ENCODE data around the gene GLMP. TPM values are rescaled to one million over a fixed set of nuclear protein-coding genes. Genes with fewer than 3 reads are reported as not detected.
A peak's percentile ranks its signal among the peaks of the same experiment; 100 is the strongest.

The GLMP gene
- total and polyA plus RNA-seq, 2 of the 13 experiments (the other 11 are each of a cell fraction or from before 2014, with no cell fraction given) = 44.6 to 75.8 TPM

GRCh38 chr1:156283521-156283920 is 12.0 kb downstream of the GLMP start:
- DNase-seq (ENCODE audit: low spot score) (no peak), FAIRE-seq (no peak), ATAC-seq (no peak)
- no TSS peak for BruUV-seq (replicated peaks)
- WGBS (ENCODE audit: low lambda C conversion rate) = 84% methylated on average over 1 of the region's 1 CpG
- Histone ChIP-seq H3K4me1 (ENCODE audit: insufficient read depth, low read length) (peaks cover 33% of the 10 kb centered on the region), H3K4me2 (ENCODE audit: low read depth, low read length) (peak overlapping the region; percentile 86), H3K9me3 (ENCODE audit: low read length) (no peaks in the 10 kb centered on the region), H4K20me1 (ENCODE audit: insufficient read depth, low read length) (peaks cover 14% of the 10 kb centered on the region), H3K9ac (ENCODE audit: insufficient read depth, low read depth, low read length) (peak overlapping the region; percentile 96), H2AFZ (ENCODE audit: low read length) (no peak overlapping the region), H3K27me3 (ENCODE audit: control insufficient read depth in 1 of 2, insufficient read depth in 2 of 2, low read length in 2 of 2) (no peaks in the 10 kb centered on the region; a peak in 1 of 5 replicates), H3K79me2 (ENCODE audit: insufficient read depth, low read length) (peaks cover 49% of the 10 kb centered on the region), H3K36me3 (replicated peaks in 1 of 2; ENCODE audit: control insufficient read depth in 1 of 2, insufficient read depth in 2 of 2, low read length in 2 of 2) (peaks cover 5 to 21% of the 10 kb centered on the region in 2 experiments), H3K4me3 (replicated peaks in 1 of 3; ENCODE audit: insufficient read depth in 1 of 3, low read depth in 2 of 3, low read length in 3 of 3) (peak overlapping the region; percentile 71 to 95 (median 87)), H3K27ac (ENCODE audit: extremely low read length, insufficient read depth, low read length) (peak overlapping the region; percentile 78)
- POLR2A ChIA-PET = interaction anchor here (0.8 to 7.1 kb wide), 12 partner anchors 11 to 90 kb away, joined by 3 to 115 read pairs (median 6); partner anchors contain the start of genes CCT3, GLMP, PAQR6 and PMF1
- intact Hi-C loops (cut with micrococcal nuclease; ENCODE audit: unreplicated experiment) = no loop called here
- CTCF ChIA-PET (ENCODE audit: low intra/inter-chr PET ratio, low total read pairs) = no interaction called here
- in situ Hi-C loops (cut with HindIII; ENCODE audit: extremely low pct_ligation_motif_present, low pct_unique_long_range_greater_than_20kb) = no loop called here
- TF ChIP-seq ZNF17 (CRISPR knock-in tag; IDR thresholded peaks at IDR 0.05) = no peak
- no peak for TF ChIP-seq MTA3 (CRISPR knock-in tag; IDR thresholded peaks at IDR 0.05)
- no peak for TF ChIP-seq ZNF530 (CRISPR knock-in tag; IDR thresholded peaks at IDR 0.05; ENCODE audit: low read depth)
- no peak for TF ChIP-seq PBX2 (CRISPR knock-in tag; IDR thresholded peaks at IDR 0.05)
- TF ChIP-seq POLR2G (IDR thresholded peaks at IDR 0.05; ENCODE audit: low read depth, low read length) = no peak
- TF ChIP-seq ATRX (CRISPR knock-in tag; IDR thresholded peaks at IDR 0.05; ENCODE audit: borderline replicate concordance) = no peak
- TF ChIP-seq MTF1 (CRISPR knock-in tag; IDR thresholded peaks at IDR 0.05) = no peak
- no peak for TF ChIP-seq ZMAT3 (CRISPR knock-in tag; conservative IDR thresholded peaks at IDR 0.05)
- TF ChIP-seq UBTF (CRISPR knock-in tag; IDR thresholded peaks at IDR 0.05) = no peak
